Activated naive CD8-positive, alpha-beta T cell treated with anti-CD3 and anti-CD28 coated beads, Interleukin-2, amount 50 U/mL, for 24 hours (primary cell): ENCODE measurements around the gene TFAP2E.
A peak's percentile ranks its signal among the peaks of the same experiment; 100 is the strongest.
"Not testable (repeated sequence)": the region's sequence is repeated elsewhere in the genome, so short reads cannot be mapped to it uniquely, and the experiment has no call there.

Experiments used
- ATAC-seq: fragments of 150-1000 bp; cut with Tn5 transposase; one replicate; pipeline ENCODE4 v1.10.0; 2021
- DNase-seq: peaks from one replicate; pipeline ENCODE4 v3.0.0; 2021
- H3K27ac Mint-ChIP-seq: one replicate; pipeline ENCODE4 v1.8.0; 2021; ENCODE audit warnings: mild to moderate bottlenecking, mixed read lengths
- H3K27me3 Mint-ChIP-seq: one replicate; pipeline ENCODE4 v1.8.0; 2021; ENCODE audit warnings: mixed read lengths
- H3K36me3 Mint-ChIP-seq: one replicate; pipeline ENCODE4 v1.8.0; 2021; ENCODE audit warnings: low read depth, mixed read lengths
- H3K4me1 Mint-ChIP-seq: one replicate; pipeline ENCODE4 v1.8.0; 2021; ENCODE audit warnings: mixed read lengths
- H3K4me3 Mint-ChIP-seq: one replicate; pipeline ENCODE4 v1.8.0; 2021; ENCODE audit warnings: mild to moderate bottlenecking, moderate library complexity, mixed read lengths
- H3K9me3 Mint-ChIP-seq: one replicate; pipeline ENCODE4 v1.8.0; 2021; ENCODE audit warnings: mixed read lengths

TFAP2E gene

DNA sequence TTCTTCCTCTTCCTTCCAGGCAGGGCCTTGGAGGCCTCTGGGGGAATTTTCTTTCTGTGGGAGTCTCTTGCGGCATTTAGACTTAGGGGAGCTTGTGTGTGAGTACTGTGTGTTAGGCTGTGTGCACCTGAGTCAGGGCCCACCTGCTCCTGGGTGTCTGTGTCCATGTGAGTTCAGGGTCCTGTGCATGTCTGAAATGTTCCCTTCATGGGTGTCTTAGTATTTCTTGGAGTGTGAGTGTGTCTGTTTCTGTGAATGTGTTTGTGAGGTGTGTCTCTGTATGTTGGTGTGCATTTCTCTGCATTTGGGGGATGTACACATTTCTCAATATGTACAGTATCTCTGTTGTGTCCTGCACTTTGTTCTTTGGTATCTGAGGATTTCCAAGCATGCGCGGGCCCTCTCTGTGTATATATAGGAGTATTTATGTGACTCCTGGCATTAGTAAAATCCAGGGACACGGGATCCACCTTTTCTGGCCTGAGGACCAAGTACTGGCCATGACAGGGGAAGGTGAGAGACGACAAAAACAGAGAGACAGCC is 2.4 kb downstream of the TFAP2E start:
- peaks cover 2% of the 10 kb centered on the region for H3K27me3 Mint-ChIP-seq
- no peak overlapping the region for H3K27ac Mint-ChIP-seq
- H3K4me3 Mint-ChIP-seq = no peak overlapping the region

DNA sequence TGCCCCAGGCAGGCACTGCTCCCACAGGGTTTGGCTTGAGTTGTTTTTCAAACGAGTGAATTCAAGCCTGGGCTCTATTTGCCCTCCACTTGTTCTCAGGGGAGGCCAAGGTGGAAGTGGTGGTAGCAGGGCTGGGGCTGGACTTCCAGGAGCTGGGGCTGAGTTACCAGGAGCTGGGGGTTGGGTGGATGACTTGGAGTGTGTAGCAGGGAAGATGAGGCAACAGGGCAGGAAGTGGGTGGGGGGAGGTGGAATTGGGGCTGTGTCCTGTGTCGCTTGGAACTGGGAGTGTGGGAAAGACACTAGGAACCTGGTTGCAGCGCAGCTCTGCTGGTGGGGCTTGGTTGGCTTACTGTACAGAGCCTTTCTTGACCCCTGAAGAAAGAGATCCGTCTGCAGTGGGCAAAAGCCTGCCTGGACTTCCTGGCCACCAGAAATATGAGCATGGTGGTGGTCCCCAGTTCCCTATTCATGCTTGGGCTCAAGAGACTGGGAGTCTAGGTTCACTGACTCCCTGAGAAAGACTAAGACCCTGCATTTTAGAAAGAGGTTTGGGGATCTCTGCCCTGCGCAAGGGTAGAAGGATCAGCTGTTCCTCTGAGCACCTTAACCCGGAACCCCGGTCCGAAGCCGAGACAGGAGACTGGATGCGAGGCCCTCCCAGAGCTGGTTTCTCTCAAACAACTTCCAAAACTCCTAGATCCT is 3.1 kb downstream of the TFAP2E start:
- H3K27ac Mint-ChIP-seq = peak overlapping the region; percentile 60
- H3K4me3 Mint-ChIP-seq = peak overlapping the region; percentile 51
- no peak for DNase-seq
- peaks cover 21% of the 10 kb centered on the region for H3K4me1 Mint-ChIP-seq
- H3K36me3 Mint-ChIP-seq = no peaks in the 10 kb centered on the region
- no peak for ATAC-seq
- H3K9me3 Mint-ChIP-seq = no peaks in the 10 kb centered on the region
- H3K27me3 Mint-ChIP-seq = peaks cover 2% of the 10 kb centered on the region

More for the DNA sequence above, 2.4 kb downstream of the TFAP2E start:
- DNase-seq (no peak), ATAC-seq (no peak)
- Mint-ChIP-seq H3K4me1 (peaks cover 21% of the 10 kb centered on the region), H3K36me3 (no peaks in the 10 kb centered on the region), H3K9me3 (no peaks in the 10 kb centered on the region)

DNA sequence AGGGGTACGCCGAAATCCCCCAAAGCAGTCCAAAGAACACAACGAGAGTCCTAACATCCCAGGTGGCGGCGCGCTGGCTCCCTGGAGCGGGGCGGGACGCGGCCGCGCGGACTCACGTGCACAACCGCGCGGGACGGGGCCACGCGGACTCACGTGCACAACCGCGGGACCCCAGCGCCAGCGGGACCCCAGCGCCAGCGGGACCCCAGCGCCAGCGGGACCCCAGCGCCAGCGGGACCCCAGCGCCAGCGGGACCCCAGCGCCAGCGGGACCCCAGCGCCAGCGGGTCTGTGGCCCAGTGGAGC is 3.6 kb downstream of the TFAP2E start:
- not testable (repeated sequence) for H3K9me3 Mint-ChIP-seq, H3K27me3 Mint-ChIP-seq, H3K36me3 Mint-ChIP-seq, ATAC-seq, DNase-seq
- Mint-ChIP-seq H3K27ac (peak overlapping the region; percentile 60), H3K4me3 (peak overlapping the region; percentile 84), H3K4me1 (peaks cover 21% of the 10 kb centered on the region)

DNA sequence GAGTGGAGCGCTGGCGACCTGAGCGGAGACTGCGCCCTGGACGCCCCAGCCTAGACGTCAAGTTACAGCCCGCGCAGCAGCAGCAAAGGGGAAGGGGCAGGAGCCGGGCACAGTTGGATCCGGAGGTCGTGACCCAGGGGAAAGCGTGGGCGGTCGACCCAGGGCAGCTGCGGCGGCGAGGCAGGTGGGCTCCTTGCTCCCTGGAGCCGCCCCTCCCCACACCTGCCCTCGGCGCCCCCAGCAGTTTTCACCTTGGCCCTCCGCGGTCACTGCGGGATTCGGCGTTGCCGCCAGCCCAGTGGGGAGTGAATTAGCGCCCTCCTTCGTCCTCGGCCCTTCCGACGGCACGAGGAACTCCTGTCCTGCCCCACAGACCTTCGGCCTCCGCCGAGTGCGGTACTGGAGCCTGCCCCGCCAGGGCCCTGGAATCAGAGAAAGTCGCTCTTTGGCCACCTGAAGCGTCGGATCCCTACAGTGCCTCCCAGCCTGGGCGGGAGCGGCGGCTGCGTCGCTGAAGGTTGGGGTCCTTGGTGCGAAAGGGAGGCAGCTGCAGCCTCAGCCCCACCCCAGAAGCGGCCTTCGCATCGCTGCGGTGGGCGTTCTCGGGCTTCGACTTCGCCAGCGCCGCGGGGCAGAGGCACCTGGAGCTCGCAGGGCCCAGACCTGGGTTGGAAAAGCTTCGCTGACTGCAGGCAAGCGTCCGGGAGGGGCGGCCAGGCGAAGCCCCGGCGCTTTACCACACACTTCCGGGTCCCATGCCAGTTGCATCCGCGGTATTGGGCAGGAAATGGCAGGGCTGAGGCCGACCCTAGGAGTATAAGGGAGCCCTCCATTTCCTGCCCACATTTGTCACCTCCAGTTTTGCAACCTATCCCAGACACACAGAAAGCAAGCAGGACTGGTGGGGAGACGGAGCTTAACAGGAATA is 4.2 kb downstream of the TFAP2E start:
- ATAC-seq = peak; percentile 81
- Mint-ChIP-seq H3K4me1 (peaks cover 21% of the 10 kb centered on the region), H3K27ac (peak overlapping the region; percentile 81), H3K36me3 (no peaks in the 10 kb centered on the region), H3K27me3 (peaks cover 2% of the 10 kb centered on the region), H3K9me3 (no peaks in the 10 kb centered on the region), H3K4me3 (peak overlapping the region; percentile 84)
- DNase-seq = peak; percentile 69

DNA sequence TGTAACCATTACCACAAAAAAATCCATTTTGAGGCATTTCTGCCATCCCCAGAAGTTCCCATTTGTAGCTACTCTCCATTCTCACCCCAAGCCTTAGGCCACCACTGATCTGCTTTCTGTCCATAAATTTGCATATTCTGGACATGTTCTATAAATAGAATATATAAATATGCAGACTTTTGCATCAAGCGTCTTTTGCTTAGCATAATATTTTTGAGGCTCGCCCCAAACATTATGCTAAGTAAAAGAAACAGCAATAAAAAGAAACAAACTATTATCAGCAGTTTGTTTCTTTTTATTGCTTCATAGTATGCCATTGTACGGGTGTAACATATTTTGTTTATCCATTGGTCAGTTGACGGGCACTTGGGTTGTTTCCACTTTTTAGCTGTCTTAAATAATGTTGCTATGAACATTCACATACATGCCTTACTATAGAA is 7.9 kb downstream of the TFAP2E start:
- ATAC-seq (no peak), DNase-seq (no peak)
- Mint-ChIP-seq H3K9me3 (no peaks in the 10 kb centered on the region), H3K27me3 (peaks cover 2% of the 10 kb centered on the region), H3K27ac (no peak overlapping the region), H3K4me3 (no peak overlapping the region), H3K36me3 (no peaks in the 10 kb centered on the region), H3K4me1 (peaks cover 19% of the 10 kb centered on the region)

DNA sequence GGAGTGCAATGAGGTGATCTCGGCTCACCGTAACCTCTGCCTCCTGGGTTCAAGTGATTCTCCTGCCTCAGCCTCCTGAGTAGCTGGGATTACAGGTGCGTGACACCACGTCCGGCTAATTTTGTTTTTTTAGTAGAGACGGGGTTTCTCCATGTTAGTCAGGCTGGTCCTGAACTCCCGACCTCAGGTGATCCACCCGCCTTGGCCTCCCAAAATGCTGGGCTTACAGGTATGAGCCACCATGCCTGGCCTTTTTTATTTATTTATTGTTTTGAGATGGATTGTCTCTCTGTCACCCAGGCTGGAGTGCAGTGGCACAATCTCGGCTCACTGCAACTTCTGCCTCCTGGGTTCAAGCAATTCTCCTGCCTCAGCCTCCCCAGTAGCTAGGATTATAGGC is 8.5 kb downstream of the TFAP2E start:
- not testable (repeated sequence) for ATAC-seq

DNA sequence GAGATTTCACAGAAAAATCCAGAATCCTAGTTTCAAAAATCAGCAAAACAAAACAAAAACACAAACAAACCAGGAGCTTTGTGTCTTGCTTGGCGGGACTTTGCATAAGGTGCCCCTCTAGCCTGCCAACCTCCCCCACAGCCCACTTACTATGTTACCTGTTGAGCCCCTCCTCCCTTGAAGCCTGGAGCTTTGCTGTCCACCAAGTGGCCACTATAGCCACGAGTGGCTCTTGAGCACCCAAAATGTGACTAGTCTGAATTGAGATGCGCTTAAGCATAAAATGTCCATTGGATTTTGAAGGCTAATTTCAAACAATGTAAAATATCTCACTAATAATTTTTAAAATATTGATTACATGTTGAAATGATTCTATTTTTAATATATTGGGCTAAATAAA is 12.2 kb downstream of the TFAP2E start:
- ATAC-seq = no peak
- Mint-ChIP-seq H3K27ac (no peak overlapping the region), H3K36me3 (peaks cover 2% of the 10 kb centered on the region), H3K4me3 (no peak overlapping the region), H3K9me3 (no peaks in the 10 kb centered on the region), H3K4me1 (no peaks in the 10 kb centered on the region), H3K27me3 (no peaks in the 10 kb centered on the region)
- no peak for DNase-seq

More for the DNA sequence above, 8.5 kb downstream of the TFAP2E start:
- peaks cover 13% of the 10 kb centered on the region for H3K4me1 Mint-ChIP-seq
- not testable (repeated sequence) for DNase-seq, H3K27me3 Mint-ChIP-seq, H3K9me3 Mint-ChIP-seq, H3K27ac Mint-ChIP-seq, H3K36me3 Mint-ChIP-seq, H3K4me3 Mint-ChIP-seq

DNA sequence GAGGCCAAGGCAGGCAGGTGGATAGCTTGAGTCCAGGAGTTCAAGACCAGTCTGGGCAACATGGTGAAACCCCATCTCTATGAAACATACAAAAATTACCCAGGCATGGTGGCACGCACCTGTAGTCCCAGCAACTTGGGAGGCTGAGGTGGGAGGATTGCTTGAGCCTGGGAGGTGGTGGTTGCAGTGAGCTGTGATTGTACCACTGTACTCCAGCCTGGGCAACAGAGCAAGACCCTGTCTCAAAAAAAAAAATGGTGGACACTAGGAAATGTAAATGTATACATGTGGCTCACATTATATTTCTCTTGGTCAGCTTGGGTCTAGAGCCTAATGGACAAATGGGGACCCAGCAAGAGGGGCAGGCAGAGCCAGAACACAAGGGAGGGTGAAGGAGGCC is 12.7 kb downstream of the TFAP2E start:
- H3K27me3 Mint-ChIP-seq, H3K27ac Mint-ChIP-seq, H3K9me3 Mint-ChIP-seq, H3K36me3 Mint-ChIP-seq, DNase-seq, ATAC-seq, H3K4me3 Mint-ChIP-seq, H3K4me1 Mint-ChIP-seq: not testable (repeated sequence)

DNA sequence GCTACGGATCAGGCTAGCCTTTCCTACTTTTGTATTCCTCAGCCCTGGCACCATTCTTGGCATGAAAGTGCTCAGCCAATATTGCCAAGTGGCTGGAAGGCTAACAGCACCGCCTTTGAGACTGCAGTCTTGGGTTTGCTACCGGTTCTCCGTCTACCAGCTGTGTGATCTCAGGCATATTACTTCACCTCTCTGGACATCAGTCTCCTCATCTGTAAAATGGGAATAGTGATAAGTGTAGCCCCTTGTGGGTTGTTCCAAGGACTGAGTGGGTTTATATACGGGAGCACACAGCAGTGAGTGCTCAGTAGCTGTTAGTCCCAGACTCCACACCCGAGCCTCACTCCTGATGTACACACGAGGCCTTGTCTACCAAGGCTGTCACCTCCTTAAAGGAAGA is 13.7 kb downstream of the TFAP2E start:
- Mint-ChIP-seq H3K27ac (no peak overlapping the region), H3K4me3 (no peak overlapping the region), H3K9me3 (no peaks in the 10 kb centered on the region), H3K4me1 (no peaks in the 10 kb centered on the region), H3K27me3 (no peaks in the 10 kb centered on the region), H3K36me3 (peaks cover 5% of the 10 kb centered on the region)
- ATAC-seq (no peak), DNase-seq (no peak)

DNA sequence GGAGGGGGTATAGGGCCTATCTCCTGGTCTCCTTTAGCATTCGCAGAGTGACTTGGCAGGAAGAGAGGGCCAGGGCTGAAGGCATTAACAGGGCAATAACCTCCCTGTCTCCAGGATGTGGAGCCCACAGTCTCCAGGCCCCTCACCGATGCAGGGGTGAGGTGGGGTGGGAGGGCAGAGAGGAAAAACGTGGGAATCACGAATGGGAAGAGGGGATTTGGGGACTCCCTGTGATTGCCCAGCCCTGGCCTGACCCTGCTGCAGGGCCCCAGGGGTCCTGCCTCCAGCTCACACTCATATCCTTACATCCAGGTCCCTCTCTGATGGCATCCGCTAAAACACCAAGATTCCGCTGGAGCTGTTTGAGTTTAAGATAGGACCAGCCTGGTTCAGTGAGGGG is 14.6 kb downstream of the TFAP2E start:
- H3K9me3 Mint-ChIP-seq = no peaks in the 10 kb centered on the region
- H3K4me1 Mint-ChIP-seq = no peaks in the 10 kb centered on the region
- DNase-seq (no peak), ATAC-seq (no peak)
- H3K27ac Mint-ChIP-seq = no peak overlapping the region
- no peak overlapping the region for H3K4me3 Mint-ChIP-seq
- no peaks in the 10 kb centered on the region for H3K27me3 Mint-ChIP-seq
- peaks cover 5% of the 10 kb centered on the region for H3K36me3 Mint-ChIP-seq

DNA sequence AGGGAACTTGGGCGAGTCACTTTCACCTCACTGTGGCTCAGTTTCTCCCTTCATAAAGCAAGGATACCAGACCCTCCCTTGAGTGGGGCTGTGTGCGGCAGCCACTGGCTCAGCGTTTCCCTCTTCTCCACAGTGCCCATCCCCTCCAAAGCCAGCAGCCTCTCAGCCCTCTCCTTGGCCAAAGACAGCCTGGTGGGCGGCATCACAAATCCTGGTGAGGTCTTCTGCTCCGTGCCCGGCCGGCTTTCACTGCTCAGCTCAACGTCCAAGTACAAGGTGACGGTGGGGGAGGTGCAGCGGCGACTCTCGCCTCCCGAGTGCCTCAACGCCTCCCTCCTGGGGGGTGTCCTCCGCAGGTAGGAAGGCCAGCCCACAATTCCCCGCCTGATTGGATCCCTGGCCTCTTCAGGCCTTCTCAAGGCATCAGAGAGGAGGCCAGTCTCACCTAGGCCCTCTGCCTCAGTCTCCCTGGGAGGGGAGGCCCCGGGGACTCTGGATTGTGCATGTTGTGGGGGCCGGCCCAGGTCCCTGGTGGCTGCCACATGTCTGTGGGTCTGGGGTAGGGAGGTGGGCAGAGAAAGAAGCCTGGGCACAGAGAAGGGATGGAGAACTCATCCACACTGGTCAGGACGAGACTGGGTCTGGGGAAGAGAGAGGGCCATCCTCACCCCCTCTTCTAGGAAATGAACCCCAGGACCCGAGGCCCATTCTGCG is 15.2 kb downstream of the TFAP2E start:
- Mint-ChIP-seq H3K4me3 (no peak overlapping the region), H3K36me3 (peaks cover 5% of the 10 kb centered on the region), H3K4me1 (peaks cover 4% of the 10 kb centered on the region), H3K27ac (no peak overlapping the region), H3K27me3 (no peaks in the 10 kb centered on the region), H3K9me3 (no peaks in the 10 kb centered on the region)
- ATAC-seq (no peak), DNase-seq (no peak)

DNA sequence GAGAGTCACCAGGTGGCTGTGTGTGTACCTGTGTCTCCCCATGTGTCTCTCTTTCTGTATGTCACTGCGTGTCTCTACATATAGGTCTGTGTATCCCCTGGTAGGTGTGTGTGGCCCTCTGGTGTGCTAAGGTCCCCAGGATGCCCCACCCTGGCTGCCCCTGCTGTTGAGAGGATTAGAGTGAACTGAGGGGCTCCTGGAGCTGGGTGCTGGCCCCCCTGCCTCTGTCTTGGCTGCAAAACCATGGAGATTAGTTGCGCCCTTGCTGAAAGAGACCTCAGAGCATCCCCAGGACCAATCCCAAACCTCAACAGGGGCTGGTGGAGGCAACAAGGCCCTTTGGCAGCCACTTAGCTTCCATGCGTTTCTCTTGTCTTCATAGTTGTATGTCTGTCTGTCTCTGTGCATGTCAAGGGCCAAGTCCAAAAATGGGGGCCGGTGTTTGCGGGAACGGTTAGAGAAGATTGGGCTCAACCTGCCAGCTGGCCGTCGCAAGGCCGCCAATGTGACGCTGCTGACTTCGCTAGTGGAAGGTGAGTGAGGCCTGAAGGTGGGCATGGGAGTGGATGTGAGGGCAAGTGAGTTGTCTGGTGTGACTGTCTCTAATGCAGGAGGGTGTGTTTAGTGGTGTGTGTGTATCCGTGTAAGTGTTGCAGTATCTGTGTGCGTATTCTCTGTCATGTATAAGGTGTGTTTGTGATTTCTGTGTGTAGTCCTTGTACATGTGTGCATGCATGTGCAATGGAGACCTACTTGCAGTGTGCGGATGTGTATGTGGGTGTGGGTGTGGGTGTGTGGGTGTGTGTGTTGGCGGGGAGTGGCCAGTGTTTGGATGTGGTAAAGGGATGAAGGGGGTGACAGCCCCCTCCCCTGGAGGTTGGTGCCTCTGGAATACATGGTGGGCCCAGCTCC is 16.7 kb downstream of the TFAP2E start:
- peaks cover 7% of the 10 kb centered on the region for H3K4me1 Mint-ChIP-seq
- H3K9me3 Mint-ChIP-seq = no peaks in the 10 kb centered on the region
- no peak overlapping the region for H3K4me3 Mint-ChIP-seq
- H3K27ac Mint-ChIP-seq = no peak overlapping the region
- no peaks in the 10 kb centered on the region for H3K27me3 Mint-ChIP-seq
- DNase-seq = no peak
- peaks cover 5% of the 10 kb centered on the region for H3K36me3 Mint-ChIP-seq
- no peak for ATAC-seq

DNA sequence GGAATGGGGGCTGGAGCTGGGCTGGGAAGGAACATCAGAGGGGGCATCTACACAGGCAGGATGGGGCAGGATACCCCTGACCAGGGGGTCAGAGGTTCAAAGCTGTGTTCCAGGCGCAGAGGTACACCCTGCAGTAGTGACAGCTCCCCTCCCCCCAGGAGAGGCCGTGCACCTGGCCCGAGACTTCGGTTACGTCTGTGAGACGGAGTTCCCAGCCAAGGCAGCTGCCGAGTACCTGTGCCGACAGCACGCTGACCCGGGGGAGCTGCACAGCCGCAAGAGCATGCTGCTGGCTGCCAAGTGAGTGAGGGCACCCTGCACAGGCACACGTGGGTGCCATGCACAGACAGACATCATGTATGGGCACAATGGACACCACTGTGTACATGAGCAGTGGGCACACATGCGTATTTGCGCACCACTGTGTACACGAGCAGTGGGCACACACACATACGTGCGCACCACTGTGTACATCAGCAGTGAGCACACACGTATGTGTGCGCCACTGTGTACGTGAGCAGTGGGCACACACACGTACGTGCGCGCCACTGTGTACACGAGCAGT is 17.4 kb downstream of the TFAP2E start:
- H3K9me3 Mint-ChIP-seq = no peaks in the 10 kb centered on the region
- no peak overlapping the region for H3K27ac Mint-ChIP-seq
- peaks cover 5% of the 10 kb centered on the region for H3K36me3 Mint-ChIP-seq
- no peak for ATAC-seq
- no peak overlapping the region for H3K4me3 Mint-ChIP-seq
- H3K4me1 Mint-ChIP-seq = peaks cover 7% of the 10 kb centered on the region
- no peak for DNase-seq
- H3K27me3 Mint-ChIP-seq = no peaks in the 10 kb centered on the region
